ENCODE measurements around the gene PAPOLA.

Gene PAPOLA

DNA sequence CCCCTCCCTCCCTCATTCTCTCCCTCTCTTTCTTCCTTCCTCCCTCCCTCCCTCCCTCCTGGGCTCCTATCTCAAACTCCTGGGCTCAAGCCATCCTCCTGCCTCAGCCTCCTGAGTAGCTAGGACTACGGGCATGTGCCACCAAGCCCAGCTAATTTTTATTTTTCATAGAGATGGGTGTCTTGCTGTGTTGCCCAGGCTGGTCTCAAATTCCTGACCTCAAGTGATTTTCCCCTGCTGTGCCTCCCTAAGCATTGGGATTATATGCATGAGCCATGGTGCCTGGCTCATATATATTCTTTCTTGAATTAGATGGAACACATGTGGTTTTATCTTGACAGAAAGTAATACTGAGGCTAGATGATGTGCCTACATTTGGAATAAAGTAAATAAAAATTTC, 14.2 kb downstream of the PAPOLA start:
- Histone ChIP-seq H3K4me3 (ENCODE audit: low read depth, low read length) (no peak overlapping the region), H3K36me3 (ENCODE audit: control insufficient read depth, insufficient read depth, low read length) (no peaks in the 10 kb centered on the region), H3K27me3 (ENCODE audit: control insufficient read depth, insufficient read depth, low read length) (no peaks in the 10 kb centered on the region), H3K4me1 (peaks cover 5% of the 10 kb centered on the region), H3K79me2 (peaks cover 45% of the 10 kb centered on the region), H3K4me2 (ENCODE audit: low read length) (no peak overlapping the region), H3K27ac (no peak overlapping the region), H3K9ac (no peak overlapping the region), H3K9me3 (ENCODE audit: control insufficient read depth, low read length) (no peaks in the 10 kb centered on the region), H2AFZ (no peak overlapping the region)
- TF ChIP-seq, protein P1, sequence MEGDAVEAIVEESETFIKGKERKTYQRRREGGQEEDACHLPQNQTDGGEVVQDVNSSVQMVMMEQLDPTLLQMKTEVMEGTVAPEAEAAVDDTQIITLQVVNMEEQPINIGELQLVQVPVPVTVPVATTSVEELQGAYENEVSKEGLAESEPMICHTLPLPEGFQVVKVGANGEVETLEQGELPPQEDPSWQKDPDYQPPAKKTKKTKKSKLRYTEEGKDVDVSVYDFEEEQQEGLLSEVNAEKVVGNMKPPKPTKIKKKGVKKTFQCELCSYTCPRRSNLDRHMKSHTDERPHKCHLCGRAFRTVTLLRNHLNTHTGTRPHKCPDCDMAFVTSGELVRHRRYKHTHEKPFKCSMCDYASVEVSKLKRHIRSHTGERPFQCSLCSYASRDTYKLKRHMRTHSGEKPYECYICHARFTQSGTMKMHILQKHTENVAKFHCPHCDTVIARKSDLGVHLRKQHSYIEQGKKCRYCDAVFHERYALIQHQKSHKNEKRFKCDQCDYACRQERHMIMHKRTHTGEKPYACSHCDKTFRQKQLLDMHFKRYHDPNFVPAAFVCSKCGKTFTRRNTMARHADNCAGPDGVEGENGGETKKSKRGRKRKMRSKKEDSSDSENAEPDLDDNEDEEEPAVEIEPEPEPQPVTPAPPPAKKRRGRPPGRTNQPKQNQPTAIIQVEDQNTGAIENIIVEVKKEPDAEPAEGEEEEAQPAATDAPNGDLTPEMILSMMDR (IDR thresholded peaks at IDR 0.05): no peak

DNA sequence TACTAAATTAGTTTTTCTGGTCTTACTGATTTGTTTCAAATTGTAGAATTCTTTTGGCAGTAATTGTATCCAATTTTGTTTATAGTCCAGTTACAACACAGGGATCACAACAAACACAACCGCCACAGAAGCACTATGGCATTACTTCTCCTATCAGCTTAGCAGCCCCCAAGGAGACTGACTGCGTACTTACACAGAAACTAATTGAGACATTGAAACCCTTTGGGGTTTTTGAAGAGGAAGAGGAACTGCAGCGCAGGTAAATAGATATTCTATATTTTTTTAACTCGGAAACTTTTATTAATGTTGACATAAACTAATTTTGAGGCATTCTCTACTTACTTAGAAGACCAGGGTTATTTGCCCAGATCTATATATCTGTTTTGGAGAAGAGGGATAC, 17.8 kb downstream of the PAPOLA start:
- Histone ChIP-seq H3K36me3 (ENCODE audit: control insufficient read depth, insufficient read depth, low read length) (no peaks in the 10 kb centered on the region), H3K4me3 (ENCODE audit: low read depth, low read length) (no peak overlapping the region), H3K4me1 (no peaks in the 10 kb centered on the region), H3K79me2 (peaks cover 33% of the 10 kb centered on the region), H3K27me3 (ENCODE audit: control insufficient read depth, insufficient read depth, low read length) (no peaks in the 10 kb centered on the region), H3K9me3 (ENCODE audit: control insufficient read depth, low read length) (no peaks in the 10 kb centered on the region), H3K9ac (no peak overlapping the region), H3K27ac (no peak overlapping the region), H3K4me2 (ENCODE audit: low read length) (no peak overlapping the region), H2AFZ (no peak overlapping the region)
- TF ChIP-seq, protein P1 (IDR thresholded peaks at IDR 0.05): no peak

DNA sequence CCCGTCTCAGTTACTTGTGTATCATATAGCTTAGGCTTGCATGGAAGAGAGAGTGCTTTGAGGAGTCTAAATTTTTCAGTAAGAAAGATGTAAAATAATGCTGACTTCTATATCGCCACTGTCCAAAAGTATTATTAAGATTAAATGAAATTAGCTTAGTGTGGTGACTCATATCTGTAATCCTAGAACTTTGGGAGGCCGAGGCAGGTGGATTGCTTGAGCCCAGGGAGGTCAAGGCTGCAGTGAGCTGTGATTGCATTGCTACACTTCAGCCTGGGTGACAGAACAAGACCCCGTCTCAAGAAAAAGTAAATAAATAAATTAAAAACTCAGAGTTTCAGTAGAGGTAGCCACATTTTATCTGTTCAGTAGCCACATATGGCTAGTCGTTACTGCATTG, 23.3 kb downstream of the PAPOLA start:
- Histone ChIP-seq H3K4me1 (no peaks in the 10 kb centered on the region), H3K9me3 (ENCODE audit: control insufficient read depth, low read length) (no peaks in the 10 kb centered on the region), H3K79me2 (peaks cover 10% of the 10 kb centered on the region), H3K9ac (no peak overlapping the region), H3K4me2 (ENCODE audit: low read length) (no peak overlapping the region), H3K27ac (no peak overlapping the region), H3K27me3 (ENCODE audit: control insufficient read depth, insufficient read depth, low read length) (no peaks in the 10 kb centered on the region), H3K36me3 (ENCODE audit: control insufficient read depth, insufficient read depth, low read length) (no peaks in the 10 kb centered on the region), H2AFZ (no peak overlapping the region), H3K4me3 (ENCODE audit: low read depth, low read length) (no peak overlapping the region)
- TF ChIP-seq, protein P1 (IDR thresholded peaks at IDR 0.05): no peak

DNA sequence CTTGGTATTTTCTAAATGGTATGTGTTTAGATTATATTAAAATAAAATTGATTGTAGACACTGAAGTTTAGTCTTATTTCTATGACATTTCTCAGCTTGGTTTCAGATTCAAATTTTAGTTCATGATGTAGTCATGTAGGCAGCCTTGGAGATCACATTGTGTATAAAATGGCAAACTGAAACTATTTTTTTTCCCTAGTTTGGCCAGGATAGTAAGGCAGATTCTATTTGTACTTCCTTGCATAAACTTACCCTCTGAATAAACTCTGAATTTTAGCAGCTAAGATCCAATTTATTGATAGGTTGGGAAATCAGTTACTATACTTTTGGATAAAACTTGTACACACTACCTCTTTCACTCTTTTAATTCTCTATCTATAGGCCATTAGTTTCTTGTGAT, 30.4 kb downstream of the PAPOLA start:
- no peaks in the 10 kb centered on the region for H3K4me1 ChIP-seq
- H3K36me3 ChIP-seq (ENCODE audit: control insufficient read depth, insufficient read depth, low read length): no peaks in the 10 kb centered on the region
- no peaks in the 10 kb centered on the region for H3K9me3 ChIP-seq (ENCODE audit: control insufficient read depth, low read length)
- TF ChIP-seq, protein P1 (IDR thresholded peaks at IDR 0.05): no peak
- H3K9ac ChIP-seq: no peak overlapping the region
- no peak overlapping the region for H3K4me2 ChIP-seq (ENCODE audit: low read length)
- no peak overlapping the region for H3K4me3 ChIP-seq (ENCODE audit: low read depth, low read length)
- no peaks in the 10 kb centered on the region for H3K27me3 ChIP-seq (ENCODE audit: control insufficient read depth, insufficient read depth, low read length)
- H2AFZ ChIP-seq: no peak overlapping the region
- H3K79me2 ChIP-seq: no peaks in the 10 kb centered on the region
- no peak overlapping the region for H3K27ac ChIP-seq

DNA sequence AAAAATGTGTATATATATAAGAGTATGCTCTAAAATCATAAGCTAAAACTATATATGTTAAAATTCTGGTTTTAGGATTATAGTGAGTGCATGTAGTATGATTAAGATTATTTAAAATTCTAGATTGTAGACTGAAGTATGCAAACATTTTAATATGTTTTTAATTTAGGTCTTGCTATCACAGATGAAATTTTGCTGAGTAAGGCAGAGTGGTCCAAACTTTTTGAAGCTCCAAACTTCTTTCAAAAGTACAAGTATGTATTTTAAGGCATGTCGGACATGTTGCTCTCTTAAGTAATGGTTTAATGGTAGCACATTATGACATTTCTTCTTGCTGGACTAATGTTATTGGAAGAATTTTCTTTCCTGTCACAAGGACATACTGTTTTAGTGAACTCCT, 34.6 kb downstream of the PAPOLA start:
- no peaks in the 10 kb centered on the region for H3K4me1 ChIP-seq

More for the DNA sequence above, 34.6 kb downstream of the PAPOLA start:
- Histone ChIP-seq H3K9me3 (ENCODE audit: control insufficient read depth, low read length) (no peaks in the 10 kb centered on the region), H3K4me3 (ENCODE audit: low read depth, low read length) (no peak overlapping the region), H3K4me2 (ENCODE audit: low read length) (no peak overlapping the region), H3K9ac (no peak overlapping the region), H3K27me3 (ENCODE audit: control insufficient read depth, insufficient read depth, low read length) (no peaks in the 10 kb centered on the region), H2AFZ (no peak overlapping the region), H3K79me2 (no peaks in the 10 kb centered on the region), H3K36me3 (ENCODE audit: control insufficient read depth, insufficient read depth, low read length) (no peaks in the 10 kb centered on the region), H3K27ac (no peak overlapping the region)
- TF ChIP-seq, protein P1 (IDR thresholded peaks at IDR 0.05): no peak
